ENCODE measurements around the gene NARS2.

NARS2 gene

DNA sequence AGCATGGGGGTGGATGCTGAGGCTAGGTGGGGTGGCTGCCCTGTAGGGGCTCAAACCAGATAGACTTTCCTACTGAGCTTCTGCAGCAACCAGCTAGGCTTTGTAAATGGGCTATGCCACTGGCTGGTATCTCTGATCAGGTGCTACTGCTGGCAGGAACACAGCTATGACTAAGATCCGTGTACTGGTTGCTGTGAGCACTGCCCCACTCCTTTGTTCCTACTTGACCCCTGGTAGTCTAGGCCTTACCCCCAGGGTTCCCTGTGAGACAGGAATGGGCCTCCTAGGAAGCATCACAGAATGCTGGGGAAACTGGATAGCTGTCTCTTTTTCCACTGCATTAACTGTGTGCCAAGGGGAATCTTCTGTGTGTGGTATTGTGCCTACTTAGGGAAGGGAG is 98.6 kb downstream of the NARS2 start:
- Mint-ChIP-seq H3K4me1 (no peaks in the 10 kb centered on the region), H3K27me3 (ENCODE audit: low read depth, poor library complexity) (peaks cover 3% of the 10 kb centered on the region), H3K4me3 (no peak overlapping the region), H3K9me3 (no peaks in the 10 kb centered on the region), H3K27ac (no peak overlapping the region), H3K36me3 (ENCODE audit: low read depth) (peaks cover 54% of the 10 kb centered on the region)
- no peak for DNase-seq
- TF ChIP-seq, protein P1, sequence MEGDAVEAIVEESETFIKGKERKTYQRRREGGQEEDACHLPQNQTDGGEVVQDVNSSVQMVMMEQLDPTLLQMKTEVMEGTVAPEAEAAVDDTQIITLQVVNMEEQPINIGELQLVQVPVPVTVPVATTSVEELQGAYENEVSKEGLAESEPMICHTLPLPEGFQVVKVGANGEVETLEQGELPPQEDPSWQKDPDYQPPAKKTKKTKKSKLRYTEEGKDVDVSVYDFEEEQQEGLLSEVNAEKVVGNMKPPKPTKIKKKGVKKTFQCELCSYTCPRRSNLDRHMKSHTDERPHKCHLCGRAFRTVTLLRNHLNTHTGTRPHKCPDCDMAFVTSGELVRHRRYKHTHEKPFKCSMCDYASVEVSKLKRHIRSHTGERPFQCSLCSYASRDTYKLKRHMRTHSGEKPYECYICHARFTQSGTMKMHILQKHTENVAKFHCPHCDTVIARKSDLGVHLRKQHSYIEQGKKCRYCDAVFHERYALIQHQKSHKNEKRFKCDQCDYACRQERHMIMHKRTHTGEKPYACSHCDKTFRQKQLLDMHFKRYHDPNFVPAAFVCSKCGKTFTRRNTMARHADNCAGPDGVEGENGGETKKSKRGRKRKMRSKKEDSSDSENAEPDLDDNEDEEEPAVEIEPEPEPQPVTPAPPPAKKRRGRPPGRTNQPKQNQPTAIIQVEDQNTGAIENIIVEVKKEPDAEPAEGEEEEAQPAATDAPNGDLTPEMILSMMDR (IDR thresholded peaks at IDR 0.05), result no peak

DNA sequence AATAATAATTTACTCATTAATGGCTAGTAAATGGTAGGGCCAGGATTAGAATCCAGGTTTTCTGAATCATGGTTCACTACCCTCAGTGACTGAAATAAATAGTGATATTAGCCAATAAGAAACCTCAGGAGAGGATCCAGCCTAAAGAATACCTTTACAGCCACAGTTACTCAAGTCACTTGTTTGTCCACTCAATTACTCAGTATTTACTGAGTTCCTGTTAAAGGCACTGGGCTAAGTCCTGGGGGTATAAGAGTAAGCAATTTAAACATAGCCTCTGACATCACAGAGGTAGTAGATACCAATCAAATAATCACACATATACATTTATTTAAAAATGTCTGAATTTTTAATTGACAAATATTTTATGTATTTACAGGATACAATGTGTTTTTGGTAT is 100.2 kb downstream of the NARS2 start:
- peaks cover 54% of the 10 kb centered on the region for H3K36me3 Mint-ChIP-seq (ENCODE audit: low read depth)
- TF ChIP-seq, protein P1 (IDR thresholded peaks at IDR 0.05), result no peak
- H3K9me3 Mint-ChIP-seq, result no peaks in the 10 kb centered on the region
- H3K27me3 Mint-ChIP-seq (ENCODE audit: low read depth, poor library complexity), result peaks cover 3% of the 10 kb centered on the region
- no peaks in the 10 kb centered on the region for H3K4me1 Mint-ChIP-seq
- H3K4me3 Mint-ChIP-seq, result no peak overlapping the region
- H3K27ac Mint-ChIP-seq, result no peak overlapping the region
- DNase-seq, result no peak

DNA sequence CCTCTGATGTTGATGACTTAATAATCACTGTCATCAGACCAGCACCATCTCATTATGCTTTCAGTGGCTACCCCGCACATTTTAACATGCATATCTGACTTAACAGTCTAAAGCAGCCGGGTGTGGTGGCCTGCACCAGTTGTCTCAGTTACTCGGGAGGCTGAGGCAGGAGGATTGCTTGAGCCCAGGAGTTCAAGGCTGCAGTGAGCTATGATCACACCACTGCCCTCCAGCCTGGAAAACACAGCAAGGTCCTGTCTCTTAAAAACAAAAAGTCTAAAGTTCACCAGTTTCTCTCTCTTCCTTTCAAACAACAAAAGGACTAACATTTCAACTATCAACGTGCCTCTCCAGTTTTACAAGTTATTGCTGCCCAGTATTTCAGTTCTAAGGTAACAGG is 101.8 kb downstream of the NARS2 start:
- Mint-ChIP-seq H3K36me3 (ENCODE audit: low read depth) (peaks cover 53% of the 10 kb centered on the region), H3K4me3 (no peak overlapping the region), H3K27ac (peak overlapping the region; percentile 82), H3K27me3 (ENCODE audit: low read depth, poor library complexity) (peaks cover 3% of the 10 kb centered on the region), H3K9me3 (no peaks in the 10 kb centered on the region), H3K4me1 (no peaks in the 10 kb centered on the region)
- TF ChIP-seq, protein P1 (IDR thresholded peaks at IDR 0.05), result no peak
- DNase-seq, result no peak

DNA sequence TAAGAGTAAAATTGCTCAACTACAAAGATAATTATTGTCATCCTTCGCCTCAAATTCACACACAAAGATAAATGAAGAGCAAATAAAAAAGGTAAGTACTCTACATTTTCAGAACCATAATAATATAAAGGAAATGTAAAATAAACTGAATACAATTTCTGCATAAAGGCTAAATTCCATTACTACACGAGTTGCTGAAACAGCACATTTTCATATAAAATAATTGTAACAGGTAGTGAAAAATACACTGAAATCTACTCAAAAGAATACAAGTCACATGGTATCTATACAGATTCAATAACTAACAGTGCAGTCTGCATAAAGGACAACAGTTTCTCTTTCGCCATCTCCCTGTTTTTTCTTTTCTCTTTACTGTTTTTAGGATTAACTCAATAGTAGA is 102.3 kb downstream of the NARS2 start:
- H3K4me3 Mint-ChIP-seq, result no peak overlapping the region
- TF ChIP-seq, protein P1 (IDR thresholded peaks at IDR 0.05), result no peak
- H3K9me3 Mint-ChIP-seq, result no peaks in the 10 kb centered on the region
- H3K4me1 Mint-ChIP-seq, result no peaks in the 10 kb centered on the region
- H3K36me3 Mint-ChIP-seq (ENCODE audit: low read depth), result peaks cover 53% of the 10 kb centered on the region
- no peak overlapping the region for H3K27ac Mint-ChIP-seq
- DNase-seq, result no peak
- peaks cover 3% of the 10 kb centered on the region for H3K27me3 Mint-ChIP-seq (ENCODE audit: low read depth, poor library complexity)

DNA sequence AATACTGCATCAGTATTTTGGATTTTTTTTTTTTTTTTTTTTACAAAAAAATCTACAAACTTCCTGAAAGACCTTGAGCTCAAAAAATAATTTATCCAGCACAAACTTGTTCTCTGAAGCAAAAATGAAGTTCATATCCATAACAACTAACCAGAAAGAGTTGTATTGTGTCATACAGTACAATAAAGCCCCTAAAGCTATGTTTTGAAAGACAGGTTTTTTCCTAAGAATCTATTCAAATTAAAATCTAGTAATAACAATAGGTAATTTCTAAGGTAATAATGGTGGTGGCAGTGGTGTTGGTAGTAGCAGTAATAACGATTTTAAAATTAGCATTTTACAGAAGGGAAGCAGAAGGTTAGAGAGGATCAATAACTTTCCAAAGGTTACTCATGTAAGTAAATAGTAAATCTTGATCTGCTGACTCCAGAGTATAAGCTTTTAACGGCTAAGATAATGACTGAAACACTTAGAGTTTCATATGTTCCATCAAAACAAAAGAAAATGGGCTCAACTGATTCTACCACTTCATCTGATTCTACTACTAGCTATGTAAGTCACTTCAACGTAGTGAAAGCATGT is 103.7 kb downstream of the NARS2 start:
- TF ChIP-seq, protein P1 (IDR thresholded peaks at IDR 0.05), result no peak
- no peaks in the 10 kb centered on the region for H3K9me3 Mint-ChIP-seq
- H3K4me3 Mint-ChIP-seq, result no peak overlapping the region
- no peak for DNase-seq
- peaks cover 53% of the 10 kb centered on the region for H3K36me3 Mint-ChIP-seq (ENCODE audit: low read depth)
- H3K4me1 Mint-ChIP-seq, result no peaks in the 10 kb centered on the region
- H3K27me3 Mint-ChIP-seq (ENCODE audit: low read depth, poor library complexity), result peaks cover 7% of the 10 kb centered on the region
- no peak overlapping the region for H3K27ac Mint-ChIP-seq

DNA sequence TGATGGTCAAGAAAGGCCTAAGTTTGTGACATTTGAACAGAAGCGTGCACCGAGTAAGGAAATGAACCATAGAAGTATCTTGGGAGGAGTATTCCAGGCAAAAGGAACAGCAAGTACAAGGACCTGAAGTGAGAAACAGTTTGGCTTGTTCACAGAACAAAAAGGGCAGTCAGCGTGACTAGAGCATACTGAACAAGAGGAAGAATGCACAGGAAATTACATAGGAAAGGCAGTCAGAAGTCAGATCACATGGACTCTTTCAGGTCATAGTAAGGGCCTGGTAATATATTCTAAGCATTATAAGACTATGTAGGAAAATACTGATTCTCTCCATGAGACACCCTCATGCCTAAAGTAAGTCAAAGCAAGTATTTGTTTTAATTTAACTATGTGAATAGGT is 104.8 kb downstream of the NARS2 start:
- TF ChIP-seq, protein P1 (IDR thresholded peaks at IDR 0.05), result no peak
- Mint-ChIP-seq H3K27ac (peak overlapping the region; percentile 76), H3K36me3 (ENCODE audit: low read depth) (peaks cover 54% of the 10 kb centered on the region), H3K27me3 (ENCODE audit: low read depth, poor library complexity) (peaks cover 7% of the 10 kb centered on the region), H3K4me1 (no peaks in the 10 kb centered on the region), H3K4me3 (no peak overlapping the region), H3K9me3 (no peaks in the 10 kb centered on the region)
- DNase-seq, result no peak

All from nephron progenitor cell (in vitro differentiated cells).